Left lung (tissue), 10 donors: Measurements from ENCODE around the gene ANKRD16. TPM values are rescaled to one million over a fixed set of nuclear protein-coding genes. Genes with fewer than 3 reads are reported as not detected.
"Not testable (repeated sequence)": the region's sequence is repeated elsewhere in the genome, so short reads cannot be mapped to it uniquely, and the experiment has no call there.

ENCODE experiments used
- ATAC-seq: fragments of 200-7000 bp; cut with Tn5 transposase; one replicate; pipeline ENCODE4 v1.9.1; 2020; ENCODE audit warnings: moderate library complexity
- DNase-seq, 4 donors: peaks; one replicate each; pipeline ENCODE4 v3.0.0-alpha.2; 2013 to 2020
- H3K27ac ChIP-seq, 2 donors: fragments of 200-600 bp; sonication (generic) in 1 of 2; one replicate each; pipeline versions ENCODE4 v1.5.0 to v1.8.0; 2020 to 2021
- H3K27me3 ChIP-seq, 2 donors: fragments of 200-600 bp; sonication (generic) in 1 of 2; one replicate each; pipeline versions ENCODE4 v1.5.0 to v1.8.0; 2020 to 2021
- H3K36me3 ChIP-seq, 2 donors: fragments of 200-600 bp; sonication (generic) in 1 of 2; one replicate each; pipeline versions ENCODE4 v1.5.0 to v1.8.0; 2020 to 2021
- H3K4me1 ChIP-seq, 2 donors: fragments of 200-600 bp; one replicate each; pipeline ENCODE4 v1.8.0; 2021
- H3K4me3 ChIP-seq, 2 donors: fragments of 200-600 bp; sonication (generic) in 1 of 2; one replicate each; pipeline versions ENCODE4 v1.5.0 to v1.8.0; 2020 to 2021; ENCODE audit warnings: mild to moderate bottlenecking in 1 of 2
- H3K9me3 ChIP-seq, 2 donors: fragments of 200-600 bp; sonication (generic) in 1 of 2; one replicate each; pipeline versions ENCODE4 v1.5.0 to v1.8.0; 2020 to 2021
- CTCF ChIP-seq, 2 donors: fragments of 200-600 bp; sonication (generic) in 1 of 2; IDR thresholded peaks; one replicate each; pipeline versions ENCODE4 v1.5.0 to v1.8.0; 2021; ENCODE audit warnings: antibody characterized with exemption in 2 of 2
- intact Hi-C, 2 donors: fragments of 100-400 bp; cut with DNase I; formaldehyde crosslinking; loops; one replicate each; pipeline versions ENCODE4 v1.11.2 to v1.14.2; 2022
- polyA plus RNA-seq, 6 donors: library from polyadenylated mRNA; unstranded; fragments of 120-200 nt; gene quantifications; one replicate each; pipeline ENCODE4 v1.2.1, GENCODE V29; 2013; ENCODE audit not compliant: insufficient read length in 6 of 6
- total RNA-seq, 2 donors: library from RNA; stranded (reverse); fragmentation: NEBNext Ultra II Directional; extraction: Animal tissue kit (Norgen Biotek cat#: 25700); gene quantifications; one replicate each; pipeline ENCODE4 v1.2.1, GENCODE V29; 2021
- donor health status: DM: no; HTN: yes; CAD: no.
- donor health status: DM: no; HTN: no; CAD: no.

ANKRD16 gene
- total and polyA plus RNA-seq, 8 donors, result 4.4 to 13.0 (median 11.7) TPM

GRCh38 chr10:5887641-5888040 lies 2.1 kb downstream of the ANKRD16 start:
- Histone ChIP-seq H3K4me3 (no peak overlapping the region), H3K27me3 (no peaks in the 10 kb centered on the region), H3K9me3 (no peaks in the 10 kb centered on the region), H3K4me1 (peaks cover 18 to 36% of the 10 kb centered on the region in 2 donors), H3K36me3 (peaks cover 0 to 14% of the 10 kb centered on the region in 2 donors), H3K27ac (no peak overlapping the region)
- intact Hi-C loops, result no loop called here
- no peak for TF ChIP-seq CTCF (IDR thresholded peaks at IDR 0.05)
- DNase-seq (no peak), ATAC-seq (no peak)

- ATAC-seq (no peak), DNase-seq (no peak)
- H3K36me3 ChIP-seq, result peaks cover 0 to 19% of the 10 kb centered on the region in 2 donors
- intact Hi-C loops, result no loop called here
- no peaks in the 10 kb centered on the region for H3K9me3 ChIP-seq
- no peak overlapping the region for H3K27ac ChIP-seq
- H3K4me3 ChIP-seq, result no peak overlapping the region
- H3K4me1 ChIP-seq, result peaks cover 18 to 30% of the 10 kb centered on the region in 2 donors
- TF ChIP-seq CTCF (IDR thresholded peaks at IDR 0.05), result no peak
- H3K27me3 ChIP-seq, result no peaks in the 10 kb centered on the region
Observed at GRCh38 chr10:5887029-5887428, 2.7 kb downstream of the ANKRD16 start.

- peaks cover 0 to 25% of the 10 kb centered on the region in 2 donors for H3K36me3 ChIP-seq
- no peak for DNase-seq
- H3K27ac ChIP-seq, result no peak overlapping the region
- H3K27me3 ChIP-seq, result no peaks in the 10 kb centered on the region
- ATAC-seq, result no peak
- no peak overlapping the region for H3K4me3 ChIP-seq
- peaks cover 7 to 16% of the 10 kb centered on the region in 2 donors for H3K4me1 ChIP-seq
- intact Hi-C loops, result no loop called here
- no peaks in the 10 kb centered on the region for H3K9me3 ChIP-seq
- TF ChIP-seq CTCF (IDR thresholded peaks at IDR 0.05), result no peak
Observed at GRCh38 chr10:5885619-5886018, 4.1 kb downstream of the ANKRD16 start.

GRCh38 chr10:5882961-5883360 lies 6.7 kb downstream of the ANKRD16 start:
- H3K9me3 ChIP-seq, result no peaks in the 10 kb centered on the region
- DNase-seq (no peak), ATAC-seq (no peak)
- H3K27ac ChIP-seq, result no peak overlapping the region
- TF ChIP-seq CTCF (IDR thresholded peaks at IDR 0.05), result no peak
- H3K36me3 ChIP-seq, result peaks cover 0 to 35% of the 10 kb centered on the region in 2 donors
- H3K4me1 ChIP-seq, result peaks cover 0 to 3% of the 10 kb centered on the region in 2 donors
- no peaks in the 10 kb centered on the region for H3K27me3 ChIP-seq
- H3K4me3 ChIP-seq, result no peak overlapping the region
- intact Hi-C loops, result no loop called here

- intact Hi-C loops, result not testable (repeated sequence)
- peaks cover 0 to 29% of the 10 kb centered on the region in 2 donors for H3K36me3 ChIP-seq
Observed at GRCh38 chr10:5877041-5877440, 12.7 kb downstream of the ANKRD16 start.

GRCh38 chr10:5876181-5876768 lies 13.4 kb downstream of the ANKRD16 start:
- Histone ChIP-seq H3K27me3 (no peaks in the 10 kb centered on the region), H3K4me3 (no peak overlapping the region), H3K4me1 (peaks cover 0 to 3% of the 10 kb centered on the region in 2 donors), H3K9me3 (no peaks in the 10 kb centered on the region), H3K36me3 (peaks cover 0 to 23% of the 10 kb centered on the region in 2 donors), H3K27ac (no peak overlapping the region)
- DNase-seq (no peak), ATAC-seq (no peak)
- intact Hi-C loops, result no loop called here
- TF ChIP-seq CTCF (IDR thresholded peaks at IDR 0.05), result no peak

More at GRCh38 chr10:5877041-5877440, 12.7 kb downstream of the ANKRD16 start:
- H3K27ac ChIP-seq, DNase-seq, H3K4me1 ChIP-seq, H3K9me3 ChIP-seq, H3K4me3 ChIP-seq, H3K27me3 ChIP-seq, ATAC-seq: not testable (repeated sequence)
